Activated T-cell treated with anti-CD3 and anti-CD28 coated beads, Interleukin-2, amount 50 U/mL, for 1 hour (primary cell): ENCODE measurements around the gene PCAT7.
"Not testable (repeated sequence)": the region's sequence is repeated elsewhere in the genome, so short reads cannot be mapped to it uniquely, and the experiment has no call there.

ENCODE experiments used
- DNase-seq: peaks from one replicate; pipeline ENCODE4 v3.0.0-alpha.2; 2020

PCAT7 gene

GRCh38 chr9:94554439-94555331, at the start of gene PCAT7:
Gene PCAT7 (plus strand): TSS chr9:94555083.
- DNase-seq: no peak

GRCh38 chr9:94506370-94506769, 48.5 kb upstream of the PCAT7 start:
- not testable (repeated sequence) for DNase-seq

- no peak for DNase-seq
These were observed 47.2 kb upstream of the PCAT7 start for GRCh38 chr9:94507531-94508258.

- no peak for DNase-seq
These were observed 43.5 kb upstream of the PCAT7 start for GRCh38 chr9:94511134-94511954.

- no peak for DNase-seq
These were observed 43.0 kb upstream of the PCAT7 start for GRCh38 chr9:94511955-94512265.

- no peak for DNase-seq
These were observed 40.2 kb upstream of the PCAT7 start for GRCh38 chr9:94514722-94515121.

GRCh38 chr9:94517254-94517653, 37.6 kb upstream of the PCAT7 start:
- no peak for DNase-seq

GRCh38 chr9:94525396-94526035, 29.4 kb upstream of the PCAT7 start:
- no peak for DNase-seq

GRCh38 chr9:94526271-94526670, 28.6 kb upstream of the PCAT7 start:
- DNase-seq: no peak

- DNase-seq: no peak
These were observed 27.9 kb upstream of the PCAT7 start for GRCh38 chr9:94526951-94527350.

- no peak for DNase-seq
These were observed 26.0 kb upstream of the PCAT7 start for GRCh38 chr9:94528886-94529285.

- DNase-seq: no peak
These were observed 21.7 kb upstream of the PCAT7 start for GRCh38 chr9:94533155-94533554.

GRCh38 chr9:94533601-94534000, 21.3 kb upstream of the PCAT7 start:
- no peak for DNase-seq

GRCh38 chr9:94534901-94535300, 20.0 kb upstream of the PCAT7 start:
- DNase-seq: no peak

GRCh38 chr9:94538908-94539307, 16.0 kb upstream of the PCAT7 start:
- no peak for DNase-seq

- DNase-seq: not testable (repeated sequence)
These were observed 10.5 kb upstream of the PCAT7 start for GRCh38 chr9:94544335-94544734.

- no peak for DNase-seq
These were observed 8.9 kb upstream of the PCAT7 start for GRCh38 chr9:94545940-94546339.

GRCh38 chr9:94553029-94553938, 1.6 kb upstream of the PCAT7 start:
- DNase-seq: no peak

- no peak for DNase-seq
These were observed 825 bp upstream of the PCAT7 start for GRCh38 chr9:94554078-94554438.

GRCh38 chr9:94557376-94557775, 2.5 kb downstream of the PCAT7 start:
- no peak for DNase-seq

- no peak for DNase-seq
These were observed 5.4 kb downstream of the PCAT7 start for GRCh38 chr9:94560237-94560636.

- no peak for DNase-seq
These were observed 8.7 kb downstream of the PCAT7 start for GRCh38 chr9:94563548-94563947.
